Activated CD8-positive, alpha-beta T cell treated with anti-CD3 and anti-CD28 coated beads for 36 hours (primary cell): Measurements from ENCODE around the gene SLPI. TPM values are rescaled to one million over a fixed set of nuclear protein-coding genes. Genes with fewer than 3 reads are reported as not detected.
A peak's percentile ranks its signal among the peaks of the same experiment; 100 is the strongest.

Experiments used
- ATAC-seq: fragments of 200-7000 bp; cut with Tn5 transposase; one replicate; pipeline ENCODE4 v1.10.0; 2021; ENCODE audit warnings: mild to moderate bottlenecking, moderate library complexity
- CTCF ChIA-PET: fragments of 350-600 bp; sonication (Branson Sonifier 250); formaldehyde crosslinking; loops from one replicate; lab custom pipeline; 2021; ENCODE audit warnings: antibody characterized with exemption; lab: Charles Lee
- POLR2A ChIA-PET: fragments of 350-600 bp; sonication (Branson Sonifier 250); formaldehyde crosslinking; loops from one replicate; lab custom pipeline; 2021; ENCODE audit warnings: antibody characterized with exemption; lab: Charles Lee
- DNase-seq: peaks from one replicate; pipeline ENCODE4 v3.0.0-alpha.2; 2020
- H3K27ac Mint-ChIP-seq: one replicate; pipeline ENCODE4 v1.8.0; 2021; ENCODE audit warnings: mild to moderate bottlenecking, mixed read lengths
- H3K27me3 Mint-ChIP-seq: one replicate; pipeline ENCODE4 v1.8.0; 2021; ENCODE audit warnings: mixed read lengths
- H3K36me3 Mint-ChIP-seq: one replicate; pipeline ENCODE4 v1.8.0; 2021; ENCODE audit warnings: low read depth, mixed read lengths
- H3K4me1 Mint-ChIP-seq: one replicate; pipeline ENCODE4 v1.8.0; 2021; ENCODE audit warnings: low read depth, mixed read lengths
- H3K4me3 Mint-ChIP-seq: one replicate; pipeline ENCODE4 v1.8.0; 2021; ENCODE audit warnings: mild to moderate bottlenecking, moderate library complexity, mixed read lengths
- H3K9me3 Mint-ChIP-seq: one replicate; pipeline ENCODE4 v1.8.0; 2021; ENCODE audit warnings: mixed read lengths
- CTCF ChIP-seq: fragments of 200-600 bp; IDR thresholded peaks from one replicate; pipeline ENCODE4 v1.8.0; 2022; ENCODE audit warnings: antibody characterized with exemption, mild to moderate bottlenecking
- intact Hi-C: fragments of 100-400 bp; cut with micrococcal nuclease; formaldehyde crosslinking; loops from one replicate; pipeline ENCODE4 v1.10.0; 2022
- total RNA-seq, 2 experiments: library from RNA; stranded (reverse); gene quantifications; one replicate each; pipeline ENCODE4 v1.2.3, GENCODE V29; 2021

Gene SLPI
- total RNA-seq: not detected

- no peak for ATAC-seq
- ChIA-PET CTCF (interaction anchor here (0.6 to 1.8 kb wide), 5 partner anchors 19 to 116 kb away, joined by 3 to 4 read pairs (median 4); no protein-coding TSS in a partner anchor), POLR2A (no interaction called here)
- Mint-ChIP-seq H3K9me3 (no peaks in the 10 kb centered on the region), H3K4me3 (no peak within 1 kb of the TSS), H3K4me1 (no peaks in the 10 kb centered on the region), H3K27me3 (peaks cover 21% of the 10 kb centered on the region), H3K36me3 (no peaks in the 10 kb centered on the region), H3K27ac (no peak within 1 kb of the TSS)
- intact Hi-C loops: no loop called here
- no peak for TF ChIP-seq CTCF
- DNase-seq: no peak
Observed at GRCh38 chr20:45254383-45255262, at the start of gene SLPI. SLPI (minus strand) TSS chr20:45254564; CDS start chr20:45254543, 21 bp downstream.

DNA sequence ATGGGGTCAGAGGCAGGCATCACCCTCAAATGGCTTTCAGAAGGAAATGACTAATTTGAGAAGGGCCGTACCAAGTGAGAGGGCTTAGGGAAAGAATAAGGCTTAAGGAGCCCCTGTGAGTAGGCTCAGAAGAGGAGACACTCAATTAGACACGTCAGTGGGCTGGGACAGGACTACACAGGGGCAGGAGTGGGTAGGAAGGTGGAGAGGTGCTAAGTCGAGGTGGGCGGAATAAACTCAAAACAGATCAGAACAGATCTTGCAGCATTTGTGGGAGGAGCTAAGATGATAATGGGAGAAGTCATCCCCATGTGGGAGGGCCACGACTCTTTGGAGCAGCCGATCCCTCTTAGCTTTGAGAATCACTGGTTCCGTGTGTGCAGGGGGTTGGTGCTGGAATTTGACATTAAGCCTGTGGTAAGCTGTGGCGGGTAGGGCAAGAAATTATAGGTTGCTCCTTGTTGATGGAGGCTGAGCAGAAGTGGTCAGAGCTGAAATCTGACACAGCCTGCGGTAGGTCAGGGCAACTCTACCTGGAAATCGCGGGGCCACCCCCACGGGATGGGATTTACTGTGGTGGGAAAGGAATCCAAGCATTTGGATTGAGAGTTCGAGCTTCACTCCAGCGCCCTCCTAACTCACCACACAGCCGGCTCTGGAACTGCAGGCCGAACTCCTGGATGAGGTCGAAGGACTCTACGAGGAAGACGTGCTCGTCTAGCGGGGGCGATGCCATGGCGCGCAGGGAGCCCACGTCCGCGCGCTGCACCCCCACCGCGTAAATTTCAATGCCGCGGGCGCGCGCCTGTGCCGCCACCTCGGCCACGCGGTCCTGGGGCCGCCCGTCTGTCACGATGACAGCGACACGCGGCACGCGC, 49.5 kb upstream of the SLPI start:
- Mint-ChIP-seq H3K27ac (no peak overlapping the region), H3K4me1 (peaks cover 24% of the 10 kb centered on the region), H3K27me3 (peaks cover 44% of the 10 kb centered on the region), H3K4me3 (no peak overlapping the region), H3K9me3 (no peaks in the 10 kb centered on the region), H3K36me3 (no peaks in the 10 kb centered on the region)
- ATAC-seq (peak; percentile 80), DNase-seq (peak; percentile 49)
- intact Hi-C loops: no loop called here
- CTCF ChIA-PET: interaction anchor here (0.9 to 5.8 kb wide), 8 partner anchors 8 to 206 kb away, joined by 4 to 109 read pairs (median 8); no protein-coding TSS in a partner anchor
- POLR2A ChIA-PET: interaction anchor here (0.7 to 2.6 kb wide), 2 partner anchors 11 to 31 kb away, joined by 3 to 9 read pairs; no protein-coding TSS in a partner anchor
- TF ChIP-seq CTCF: no peak

- no peak overlapping the region for H3K4me3 Mint-ChIP-seq
- ATAC-seq (peak; percentile 49), DNase-seq (peak; percentile 38)
- CTCF ChIA-PET: interaction anchor here (0.6 to 5.8 kb wide), 12 partner anchors 9 to 163 kb away, joined by 3 to 109 read pairs (median 4); no protein-coding TSS in a partner anchor
- intact Hi-C loops: no loop called here
- H3K36me3 Mint-ChIP-seq: no peaks in the 10 kb centered on the region
- no peaks in the 10 kb centered on the region for H3K9me3 Mint-ChIP-seq
- POLR2A ChIA-PET: interaction anchor here (1.0 to 2.6 kb wide), 3 partner anchors 9 to 135 kb away, joined by 3 to 9 read pairs (median 5); no protein-coding TSS in a partner anchor
- H3K27ac Mint-ChIP-seq: peak overlapping the region; percentile 77
- H3K27me3 Mint-ChIP-seq: peaks cover 32% of the 10 kb centered on the region
- no peak for TF ChIP-seq CTCF
- H3K4me1 Mint-ChIP-seq: peaks cover 24% of the 10 kb centered on the region
Observed at GRCh38 chr20:45301824-45302271, 47.5 kb upstream of the SLPI start.

- intact Hi-C loops: no loop called here
- Mint-ChIP-seq H3K36me3 (no peaks in the 10 kb centered on the region), H3K27ac (no peak overlapping the region), H3K9me3 (no peaks in the 10 kb centered on the region), H3K4me3 (no peak overlapping the region), H3K27me3 (peaks cover 33% of the 10 kb centered on the region), H3K4me1 (peaks cover 24% of the 10 kb centered on the region)
- peak; percentile 47 for TF ChIP-seq CTCF
- ChIA-PET POLR2A (interaction anchor here (1.4 kb wide), 1 partner anchor 9 kb away, joined by 3 read pairs; no protein-coding TSS in a partner anchor), CTCF (interaction anchor here (0.9 to 5.8 kb wide), 11 partner anchors 8 to 470 kb away, joined by 3 to 109 read pairs (median 4); no protein-coding TSS in a partner anchor)
- DNase-seq (peak; percentile 78), ATAC-seq (peak; percentile 81)
Observed at GRCh38 chr20:45300961-45301360, 46.6 kb upstream of the SLPI start.
